ENCODE measurements around the gene ZFHX3. TPM values are rescaled to one million over a fixed set of nuclear protein-coding genes. Genes with fewer than 3 reads are reported as not detected.

ZFHX3 gene
- total and polyA plus RNA-seq, 9 of the 15 experiments (the other 6 are each of a cell fraction or from before 2014, with no cell fraction given): 0.01 to 0.23 (median 0.06) TPM; not detected in 4

GRCh38 chr16:72768591-72768990 is 279.3 kb downstream of the ZFHX3 start:
- DNase-seq (ENCODE audit: extremely low read depth in 1 of 4, low spot score in 3 of 4) (no peak), FAIRE-seq (no peak), ATAC-seq (no peak)
- ChIA-PET CTCF (ENCODE audit: low intra/inter-chr PET ratio) (no interaction called here), POLR2A (no interaction called here)
- H2AFZ ChIP-seq (ENCODE audit: low read depth, low read length): no peak overlapping the region
- H3K27me3 ChIP-seq (ENCODE audit: control insufficient read depth in 2 of 2, insufficient read depth in 2 of 2, low read length in 2 of 2): no peaks in the 10 kb centered on the region
- TF ChIP-seq JUN (IDR thresholded peaks at IDR 0.05; ENCODE audit: borderline replicate concordance, low read depth, low read length) (no peak), JUN (CRISPR knock-in tag; IDR thresholded peaks at IDR 0.05; ENCODE audit: borderline replicate concordance) (no peak), TCF7L2 (IDR thresholded peaks at IDR 0.05; ENCODE audit: low read depth, low read length) (no peak)
- no peaks in the 10 kb centered on the region for H3K36me3 ChIP-seq (ENCODE audit: control insufficient read depth, insufficient read depth, low read length)
- no peak overlapping the region for H3K4me2 ChIP-seq (ENCODE audit: insufficient read depth, low read length)
- H3K4me1 ChIP-seq (replicated peaks in 1 of 2; ENCODE audit: control insufficient read depth in 2 of 2, insufficient read depth in 2 of 2, low read length in 2 of 2): no peaks in the 10 kb centered on the region
- 44% methylated on average over 5 of the region's 5 CpGs for WGBS (ENCODE audit: insufficient coverage, low coverage, missing lambda C conversion rate)
- BruUV-seq (replicated peaks): no TSS peak
- no peaks in the 10 kb centered on the region for H3K9me3 ChIP-seq (replicated peaks; ENCODE audit: control insufficient read depth, insufficient read depth, low read depth, low read length)
- H3K27ac ChIP-seq (ENCODE audit: extremely low read depth, low read depth, low read length): no peak overlapping the region
- H4K20me1 ChIP-seq (replicated peaks; ENCODE audit: control insufficient read depth, insufficient read depth, low read length): no peaks in the 10 kb centered on the region
- no peak overlapping the region for H3K9ac ChIP-seq (ENCODE audit: insufficient read depth in 1 of 2, low read depth in 2 of 2, low read length in 2 of 2)
- no peaks in the 10 kb centered on the region for H3K9me1 ChIP-seq (ENCODE audit: control insufficient read depth, insufficient read depth, low read length)
- H3K4me3 ChIP-seq: no peak overlapping the region
- in situ Hi-C loops (cut with MboI) (no loop called here), intact Hi-C loops (cut with micrococcal nuclease) (no loop called here)
- no peaks in the 10 kb centered on the region for H3K79me2 ChIP-seq (ENCODE audit: control insufficient read depth, insufficient read depth, low read length)

GRCh38 chr16:72766506-72766905 is 281.4 kb downstream of the ZFHX3 start:
- ATAC-seq: no peak
- Histone ChIP-seq H3K4me3 (no peak overlapping the region), H3K9me3 (replicated peaks; ENCODE audit: control insufficient read depth, insufficient read depth, low read depth, low read length) (no peaks in the 10 kb centered on the region), H3K79me2 (ENCODE audit: control insufficient read depth, insufficient read depth, low read length) (no peaks in the 10 kb centered on the region), H3K9ac (ENCODE audit: insufficient read depth in 1 of 2, low read depth in 2 of 2, low read length in 2 of 2) (no peak overlapping the region), H4K20me1 (replicated peaks; ENCODE audit: control insufficient read depth, insufficient read depth, low read length) (no peaks in the 10 kb centered on the region), H3K4me2 (ENCODE audit: insufficient read depth, low read length) (no peak overlapping the region), H3K4me1 (replicated peaks in 1 of 2; ENCODE audit: control insufficient read depth in 2 of 2, insufficient read depth in 2 of 2, low read length in 2 of 2) (no peaks in the 10 kb centered on the region), H3K27ac (ENCODE audit: extremely low read depth, low read depth, low read length) (no peak overlapping the region), H3K27me3 (ENCODE audit: control insufficient read depth in 2 of 2, insufficient read depth in 2 of 2, low read length in 2 of 2) (no peaks in the 10 kb centered on the region), H3K9me1 (ENCODE audit: control insufficient read depth, insufficient read depth, low read length) (no peaks in the 10 kb centered on the region), H2AFZ (ENCODE audit: low read depth, low read length) (no peak overlapping the region), H3K36me3 (ENCODE audit: control insufficient read depth, insufficient read depth, low read length) (no peaks in the 10 kb centered on the region)
- CTCF ChIA-PET (ENCODE audit: low intra/inter-chr PET ratio): no interaction called here
- no TSS peak for BruUV-seq (replicated peaks)
- DNase-seq (ENCODE audit: extremely low read depth in 1 of 4, low spot score in 3 of 4): no peak
- POLR2A ChIA-PET: no interaction called here
- WGBS (ENCODE audit: insufficient coverage, low coverage, missing lambda C conversion rate): 28% methylated on average over 2 of the region's 2 CpGs
- in situ Hi-C loops (cut with MboI) (no loop called here), intact Hi-C loops (cut with micrococcal nuclease) (no loop called here)
- FAIRE-seq: no peak
- TF ChIP-seq ZNF668 (CRISPR knock-in tag; IDR thresholded peaks at IDR 0.05): no peak
- TF ChIP-seq CUX1 (CRISPR knock-in tag; IDR thresholded peaks at IDR 0.05): no peak
- no peak for TF ChIP-seq DACH1 (IDR thresholded peaks at IDR 0.05; ENCODE audit: partially characterized antibody)
- no peak for TF ChIP-seq MECOM (CRISPR knock-in tag; IDR thresholded peaks at IDR 0.05)
- no peak for TF ChIP-seq ZNF655 (CRISPR knock-in tag; IDR thresholded peaks at IDR 0.05)
- no peak for TF ChIP-seq GTF2F1 (IDR thresholded peaks at IDR 0.05; ENCODE audit: low read depth, low read length)
- no peak for TF ChIP-seq ZNF174 (CRISPR knock-in tag; IDR thresholded peaks at IDR 0.05)

Data from K562 (cell line).